OCI-LY7 (cell line): ENCODE data around the gene PNMA8C. TPM values are rescaled to one million over a fixed set of nuclear protein-coding genes. Genes with fewer than 3 reads are reported as not detected.

Source experiments
- BruUV-seq: library from RNA; stranded (reverse); fragments of 400-500 nt; replicated peaks from 2 replicates; lab custom pipeline; 2021; lab: Mats Ljungman, UMichigan
- CTCF ChIA-PET: fragments of 300-600 bp; sonication (Branson Sonifier 250); formaldehyde crosslinking; loops from one replicate; lab custom pipeline; 2022; ENCODE audit warnings: antibody characterized with exemption; ENCODE audit not compliant: unreplicated experiment; lab: Charles Lee
- POLR2A ChIA-PET: fragments of 300-600 bp; sonication (Branson Sonifier 250); formaldehyde crosslinking; loops from one replicate; lab custom pipeline; 2022; ENCODE audit warnings: antibody characterized with exemption; lab: Charles Lee
- DNase-seq: peaks from one replicate; pipeline ENCODE4 v3.0.0-alpha.2; 2015; ENCODE audit warnings: low spot score
- H2AFZ ChIP-seq: fragments of 200-600 bp; sonication (generic), shearing (Covaris generic); 2 replicates; pipeline ENCODE4 v1.6.1; 2014; ENCODE audit warnings: mild to moderate bottlenecking, antibody characterized with exemption, low read length, moderate library complexity
- H3K27ac ChIP-seq: fragments of 200-600 bp; sonication (generic); 2 replicates; pipeline ENCODE4 v1.5.1; 2014; ENCODE audit warnings: mixed run types, low read depth, mild to moderate bottlenecking, moderate library complexity, low read length, inconsistent platforms; ENCODE audit not compliant: poor library complexity, severe bottlenecking
- H3K36me3 ChIP-seq: fragments of 200-600 bp; sonication (generic); 2 replicates; pipeline ENCODE4 v1.6.1; 2014; ENCODE audit warnings: mild to moderate bottlenecking, antibody characterized with exemption, low read length, moderate library complexity, mixed read lengths; ENCODE audit not compliant: insufficient read depth
- H3K4me1 ChIP-seq: fragments of 200-600 bp; sonication (generic); 2 replicates; pipeline ENCODE4 v1.5.1; 2014; ENCODE audit warnings: mild to moderate bottlenecking, low read length; ENCODE audit not compliant: insufficient read depth, poor library complexity, severe bottlenecking
- H3K4me2 ChIP-seq: fragments of 200-600 bp; sonication (generic); 2 replicates; pipeline ENCODE4 v1.6.1; 2014; ENCODE audit warnings: mild to moderate bottlenecking, low read length
- H3K4me3 ChIP-seq: fragments of 200-600 bp; sonication (generic); 2 replicates; pipeline ENCODE4 v1.5.1; 2014; ENCODE audit warnings: mild to moderate bottlenecking, low read depth, low read length; ENCODE audit not compliant: poor library complexity, severe bottlenecking
- H3K79me2 ChIP-seq: fragments of 200-600 bp; sonication (generic); 2 replicates; pipeline ENCODE4 v1.6.1; 2016; ENCODE audit warnings: low read depth, mild to moderate bottlenecking, low read length, moderate library complexity, mixed read lengths; ENCODE audit not compliant: insufficient read depth
- H3K9me2 ChIP-seq: fragments of 200-600 bp; sonication (generic); 2 replicates; pipeline ENCODE4 v1.6.1; 2016; ENCODE audit warnings: mild to moderate bottlenecking, low read length, mixed read lengths; ENCODE audit not compliant: insufficient read depth
- H3K9me3 ChIP-seq: fragments of 200-600 bp; sonication (generic); 2 replicates; pipeline ENCODE4 v1.6.1; 2014; ENCODE audit warnings: mild to moderate bottlenecking, mixed run types, low read length, mixed read lengths
- H4K20me1 ChIP-seq: fragments of 200-600 bp; sonication (generic); 2 replicates; pipeline ENCODE4 v1.6.1; 2014; ENCODE audit warnings: mild to moderate bottlenecking, antibody characterized with exemption, low read length, moderate library complexity, mixed read lengths; ENCODE audit not compliant: insufficient read depth
- CTCF ChIP-seq: fragments of 200-600 bp; sonication (generic); conservative IDR thresholded peaks from 2 replicates; pipeline ENCODE4 v1.5.1; 2014; ENCODE audit warnings: mild to moderate bottlenecking, antibody characterized with exemption, low read length, moderate library complexity, mixed read lengths
- EZH2phosphoT487 ChIP-seq: fragments of 200-600 bp; sonication (generic); IDR thresholded peaks from 2 replicates; pipeline ENCODE4 v1.6.1; 2018; ENCODE audit warnings: low read depth, borderline replicate concordance, mild to moderate bottlenecking, mixed run types, antibody characterized with exemption, low read length, moderate library complexity, mixed read lengths
- intact Hi-C: fragments of 100-400 bp; cut with micrococcal nuclease; formaldehyde crosslinking; loops from one replicate; pipeline ENCODE4 v1.10.0; 2022; ENCODE audit not compliant: unreplicated experiment
- total RNA-seq, 2 experiments: library from RNA; depleted of rRNA in 1 of 2; stranded (reverse); fragments of >200 nt in 1 of 2; shearing (Covaris generic) in 1 of 2; gene quantifications; 2 replicates each; pipeline ENCODE4 v1.2.3, GENCODE V29; 2014 to 2022

Gene PNMA8C
- total RNA-seq, 2 experiments from 2014 or later, result 1.0 to 4.9 TPM

GRCh38 chr19:46448601-46449000 is 19.9 kb upstream of the PNMA8C start:
- Histone ChIP-seq H3K27ac (no peak overlapping the region), H4K20me1 (no peaks in the 10 kb centered on the region), H3K79me2 (no peaks in the 10 kb centered on the region), H3K9me2 (no peaks in the 10 kb centered on the region), H3K36me3 (no peaks in the 10 kb centered on the region), H3K4me2 (no peak overlapping the region), H3K4me1 (peaks cover 21% of the 10 kb centered on the region), H3K4me3 (no peak overlapping the region), H2AFZ (no peak overlapping the region), H3K9me3 (peaks cover 9% of the 10 kb centered on the region)
- no TSS peak for BruUV-seq
- ChIA-PET POLR2A (interaction anchor here (0.7 kb wide), 1 partner anchor 10 kb away, joined by 3 read pairs; no protein-coding TSS in a partner anchor), CTCF (no interaction called here)
- TF ChIP-seq CTCF, result no peak
- TF ChIP-seq EZH2phosphoT487, result no peak
- intact Hi-C loops, result no loop called here
- no peak for DNase-seq

GRCh38 chr19:46447824-46448223 is 19.1 kb upstream of the PNMA8C start:
- Histone ChIP-seq H2AFZ (peak overlapping the region; percentile 70), H3K4me3 (peak overlapping the region; percentile 26), H3K36me3 (no peaks in the 10 kb centered on the region), H3K4me2 (peak overlapping the region; percentile 63), H3K79me2 (no peaks in the 10 kb centered on the region), H3K27ac (peak overlapping the region; percentile 1), H4K20me1 (no peaks in the 10 kb centered on the region), H3K4me1 (peaks cover 21% of the 10 kb centered on the region), H3K9me2 (no peaks in the 10 kb centered on the region), H3K9me3 (peaks cover 9% of the 10 kb centered on the region)
- DNase-seq, result no peak
- no TSS peak for BruUV-seq
- POLR2A ChIA-PET, result interaction anchor here (0.7 kb wide), 1 partner anchor 11 kb away, joined by 3 read pairs; no protein-coding TSS in a partner anchor
- TF ChIP-seq CTCF (no peak), EZH2phosphoT487 (no peak)
- CTCF ChIA-PET, result no interaction called here
- intact Hi-C loops, result no loop called here

DNA sequence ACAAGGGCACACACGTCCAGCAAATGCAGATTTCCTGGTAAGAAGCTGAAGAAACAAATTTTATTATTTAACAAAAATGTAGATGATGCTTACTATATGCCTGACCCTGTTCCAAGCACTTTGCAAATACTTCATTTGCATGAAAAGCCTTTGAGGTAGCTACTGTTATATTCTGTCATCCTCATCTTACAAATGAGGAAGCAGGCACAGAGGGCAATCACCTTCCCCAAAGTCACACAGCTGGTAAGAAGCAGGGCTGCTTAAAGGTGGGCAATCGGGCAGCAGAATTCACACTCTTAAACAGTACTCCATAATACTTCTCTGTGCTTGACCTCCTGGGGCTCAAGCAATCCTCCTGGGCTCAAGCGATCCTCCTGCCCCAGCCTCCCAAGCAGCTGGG is 18.3 kb upstream of the PNMA8C start:
- Histone ChIP-seq H4K20me1 (no peaks in the 10 kb centered on the region), H3K9me2 (no peaks in the 10 kb centered on the region), H3K4me2 (peak overlapping the region; percentile 63), H3K79me2 (no peaks in the 10 kb centered on the region), H2AFZ (peak overlapping the region; percentile 70; the same call in 1 of the 2 replicates), H3K9me3 (peaks cover 9% of the 10 kb centered on the region), H3K27ac (peak overlapping the region; percentile 1), H3K4me1 (peaks cover 21% of the 10 kb centered on the region), H3K4me3 (peak overlapping the region; percentile 26), H3K36me3 (no peaks in the 10 kb centered on the region)
- CTCF ChIA-PET, result no interaction called here
- no TSS peak for BruUV-seq
- no peak for TF ChIP-seq CTCF
- TF ChIP-seq EZH2phosphoT487, result no peak
- DNase-seq, result peak; percentile 64
- POLR2A ChIA-PET, result interaction anchor here (0.7 to 1.1 kb wide), 3 partner anchors 9 to 46 kb away, joined by 4 to 5 read pairs (median 4); no protein-coding TSS in a partner anchor
- intact Hi-C loops, result no loop called here
